K562 treated with DMSO at 1 percent for 24 hours (cell line): ENCODE results near the gene OR51T1. TPM values are rescaled to one million over a fixed set of nuclear protein-coding genes. Genes with fewer than 3 reads are reported as not detected.

Experiments used
- total RNA-seq: library from RNA; unstranded; fragments of 300-600 nt; gene quantifications from 2 replicates; pipeline ENCODE4 v1.2.3, GENCODE V29; 2022; ENCODE audit warnings: low read depth; ENCODE audit not compliant: insufficient read depth

The OR51T1 gene, protein sequence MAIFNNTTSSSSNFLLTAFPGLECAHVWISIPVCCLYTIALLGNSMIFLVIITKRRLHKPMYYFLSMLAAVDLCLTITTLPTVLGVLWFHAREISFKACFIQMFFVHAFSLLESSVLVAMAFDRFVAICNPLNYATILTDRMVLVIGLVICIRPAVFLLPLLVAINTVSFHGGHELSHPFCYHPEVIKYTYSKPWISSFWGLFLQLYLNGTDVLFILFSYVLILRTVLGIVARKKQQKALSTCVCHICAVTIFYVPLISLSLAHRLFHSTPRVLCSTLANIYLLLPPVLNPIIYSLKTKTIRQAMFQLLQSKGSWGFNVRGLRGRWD
- not detected in 2 replicates for total RNA-seq

DNA sequence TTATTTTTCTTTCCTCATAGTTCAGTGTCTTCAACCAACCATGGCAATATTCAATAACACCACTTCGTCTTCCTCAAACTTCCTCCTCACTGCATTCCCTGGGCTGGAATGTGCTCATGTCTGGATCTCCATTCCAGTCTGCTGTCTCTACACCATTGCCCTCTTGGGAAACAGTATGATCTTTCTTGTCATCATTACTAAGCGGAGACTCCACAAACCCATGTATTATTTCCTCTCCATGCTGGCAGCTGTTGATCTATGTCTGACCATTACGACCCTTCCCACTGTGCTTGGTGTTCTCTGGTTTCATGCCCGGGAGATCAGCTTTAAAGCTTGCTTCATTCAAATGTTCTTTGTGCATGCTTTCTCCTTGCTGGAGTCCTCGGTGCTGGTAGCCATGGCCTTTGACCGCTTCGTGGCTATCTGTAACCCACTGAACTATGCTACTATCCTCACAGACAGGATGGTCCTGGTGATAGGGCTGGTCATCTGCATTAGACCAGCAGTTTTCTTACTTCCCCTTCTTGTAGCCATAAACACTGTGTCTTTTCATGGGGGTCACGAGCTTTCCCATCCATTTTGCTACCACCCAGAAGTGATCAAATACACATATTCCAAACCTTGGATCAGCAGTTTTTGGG lies at the start of gene OR51T1:
OR51T1 (plus strand) TSS at position 41 of the 641 bp plus-strand sequence; CDS start at position 41, 0 bp downstream.

GRCh38 chr11:4848908-4849532 lies 32.7 kb upstream of the OR51T1 start, which contains the start of gene OR51S1:
Gene OR51S1 (minus strand): TSS chr11:4849208. CDS start chr11:4849208, 0 bp downstream.

GRCh38 chr11:4903484-4903883 lies 21.8 kb downstream of the OR51T1 start, which contains the start of gene OR51A7:
Gene OR51A7 (plus strand): TSS chr11:4903783. CDS start chr11:4907370, 3,587 bp downstream.

GRCh38 chr11:4919250-4919649 lies 37.5 kb downstream of the OR51T1 start, which contains the start of gene OR51G2:
Gene OR51G2 (minus strand): TSS chr11:4919350. CDS start chr11:4915663, 3,687 bp downstream.

GRCh38 chr11:4924239-4924638 lies 42.5 kb downstream of the OR51T1 start, which contains the start of gene OR51G1:
Gene OR51G1 (minus strand): TSS chr11:4924339. CDS start chr11:4924339, 0 bp downstream.

Other genes with a start within 250 kb of the OR51T1 start
- not detected in 2 replicates for gene OR51D1, start 244.4 kb upstream of the OR51T1 start, total RNA-seq
- gene OR51E1, start 237.9 kb upstream of the OR51T1 start, total RNA-seq, result not detected in 2 replicates
- not detected in 2 replicates for gene OR51E2, start 184.0 kb upstream of the OR51T1 start, total RNA-seq
- gene MMP26, start 177.1 kb upstream of the OR51T1 start, total RNA-seq, result not detected in 2 replicates
- gene OR51F1, start 112.0 kb upstream of the OR51T1 start, total RNA-seq, result not detected in 2 replicates
- not detected in 2 replicates for gene OR52R1, start 77.5 kb upstream of the OR51T1 start, total RNA-seq
- gene OR51F2, start 60.6 kb upstream of the OR51T1 start, total RNA-seq, result not detected in 2 replicates
- not detected in 2 replicates for gene OR51S1, start 32.7 kb upstream of the OR51T1 start, total RNA-seq
- not detected in 2 replicates for gene OR51A7, start 21.9 kb downstream of the OR51T1 start, total RNA-seq
- not detected in 2 replicates for gene OR51G2, start 37.5 kb downstream of the OR51T1 start, total RNA-seq
- gene OR51G1, start 42.4 kb downstream of the OR51T1 start, total RNA-seq, result not detected in 2 replicates
- not detected in 2 replicates for gene OR51A4, start 65.7 kb downstream of the OR51T1 start, total RNA-seq
- gene OR51A2, start 73.8 kb downstream of the OR51T1 start, total RNA-seq, result not detected in 2 replicates
- not detected in 2 replicates for gene OR51L1, start 113.0 kb downstream of the OR51T1 start, total RNA-seq
- not detected in 2 replicates for gene OR52J3, start 164.6 kb downstream of the OR51T1 start, total RNA-seq
- gene OR52E2, start 177.7 kb downstream of the OR51T1 start, total RNA-seq, result not detected in 2 replicates
- not detected in 2 replicates for gene OR52E1, start 187.7 kb downstream of the OR51T1 start, total RNA-seq